Measurements from ENCODE around the gene TEX52. TPM values are rescaled to one million over a fixed set of nuclear protein-coding genes. Genes with fewer than 3 reads are reported as not detected.

TEX52 gene
- total and polyA plus RNA-seq, 2 of the 8 experiments (the other 6 are each of a cell fraction or from before 2014, with no cell fraction given), result not detected

GRCh38 chr12:2855546-2855945 lies 1.3 kb downstream of the TEX52 start:
- H2BK12ac ChIP-seq (ENCODE audit: low read depth, low read length), result no peak overlapping the region
- H3K23me2 ChIP-seq (ENCODE audit: low read depth, low read length), result no peaks in the 10 kb centered on the region
- ChIA-PET CTCF (ENCODE audit: partially characterized antibody) (interaction anchor here (1.2 to 6.5 kb wide), 7 partner anchors 9 to 172 kb away, joined by 4 to 84 read pairs (median 6); partner anchors contain the start of gene NRIP2), POLR2A (ENCODE audit: partially characterized antibody) (interaction anchor here (0.8 to 3.7 kb wide), 8 partner anchors 8 to 106 kb away, joined by 3 to 12 read pairs (median 4); partner anchors contain the start of gene TULP3)
- H4K8ac ChIP-seq (ENCODE audit: extremely low read depth, insufficient read depth, low read length), result no peak overlapping the region
- no peak overlapping the region for H2AK5ac ChIP-seq (ENCODE audit: low read depth, low read length)
- no peak overlapping the region for H2BK120ac ChIP-seq (replicated peaks; ENCODE audit: low read depth, low read length)
- peaks cover 0 to 6% (median under 1%) of the 10 kb centered on the region in 4 experiments; a peak in 4 of 7 replicates for H3K4me1 ChIP-seq (replicated peaks in 1 of 4; ENCODE audit: control insufficient read depth in 3 of 4, insufficient read depth in 4 of 4, low read length in 3 of 4)
- H3K27ac ChIP-seq (ENCODE audit: low read depth, low read length), result no peak overlapping the region
- H3K27me3 ChIP-seq (replicated peaks in 1 of 4; ENCODE audit: control insufficient read depth in 3 of 4, extremely low read depth in 1 of 4, insufficient read depth in 3 of 4, low read length in 3 of 4), result no peaks in the 10 kb centered on the region
- no peaks in the 10 kb centered on the region for H3K79me2 ChIP-seq (ENCODE audit: control insufficient read depth in 1 of 2, insufficient read depth in 2 of 2, low read length in 2 of 2)
- no peak overlapping the region for H4K5ac ChIP-seq (ENCODE audit: insufficient read length, low read depth, low read length)
- H3K14ac ChIP-seq (ENCODE audit: insufficient read length), result no peak overlapping the region
- H3K4me2 ChIP-seq (ENCODE audit: insufficient read depth in 1 of 2, low read depth in 2 of 2, low read length in 2 of 2), result no peak overlapping the region
- no peak for FAIRE-seq
- peaks cover 3 to 5% of the 10 kb centered on the region in 2 experiments for H4K20me1 ChIP-seq (replicated peaks in 1 of 2; ENCODE audit: control insufficient read depth in 1 of 2, insufficient read depth in 2 of 2, low read length in 2 of 2)
- H2AFZ ChIP-seq (ENCODE audit: low read length), result no peak overlapping the region
- 96% methylated on average over 7 of the region's 7 CpGs; no CpG with 5 or more reads in 1 of the 2 experiments for WGBS, 2 experiments (ENCODE audit: extremely low coverage in 1 of 2, insufficient coverage in 1 of 2, insufficient read length in 1 of 2, insufficient replicate concordance in 2 of 2, low coverage in 1 of 2, low lambda C conversion rate in 2 of 2, missing lambda C conversion rate in 1 of 2)
- peaks cover 0 to 19% (median 12%) of the 10 kb centered on the region in 4 experiments; a peak in 4 of 8 replicates for H3K36me3 ChIP-seq (ENCODE audit: control insufficient read depth in 2 of 4, insufficient read depth in 4 of 4, low read length in 3 of 4)
- no peak for DNase-seq (ENCODE audit: low read depth in 1 of 2, low spot score in 2 of 2)
- H4K91ac ChIP-seq (replicated peaks; ENCODE audit: insufficient read length, low read length), result no peak overlapping the region
- no peak overlapping the region for H2BK15ac ChIP-seq (ENCODE audit: low read length)
- H3K9me3 ChIP-seq (ENCODE audit: insufficient read depth in 2 of 2, low read depth in 1 of 2, low read length in 1 of 2), result no peaks in the 10 kb centered on the region
- no peak overlapping the region for H3K9ac ChIP-seq (replicated peaks in 1 of 4; ENCODE audit: extremely low read depth in 1 of 4, low read depth in 3 of 4, low read length in 3 of 4)
- H2BK5ac ChIP-seq (ENCODE audit: low read depth, low read length), result no peak overlapping the region
- H3K4me3 ChIP-seq (ENCODE audit: extremely low read depth in 1 of 4, insufficient read depth in 2 of 4, low read depth in 3 of 4, low read length in 4 of 4), result no peak overlapping the region
- no peak overlapping the region for H3K4ac ChIP-seq (replicated peaks; ENCODE audit: insufficient read length, low read depth, low read length)
- H2BK20ac ChIP-seq (ENCODE audit: low read length), result no peak overlapping the region
- no peak overlapping the region for H3K56ac ChIP-seq (replicated peaks; ENCODE audit: insufficient read length, low read depth, low read length)
- TF ChIP-seq SRF (IDR thresholded peaks at IDR 0.05; ENCODE audit: low read depth, low read length) (no peak), ZNF274 (IDR thresholded peaks at IDR 0.05; ENCODE audit: borderline replicate concordance, extremely low read depth, low read length) (no peak), CBX8 (IDR thresholded peaks at IDR 0.05; ENCODE audit: borderline replicate concordance, low read depth, low read length) (no peak)
- no peak overlapping the region for H3K23ac ChIP-seq (ENCODE audit: insufficient read length)
- H3K79me1 ChIP-seq (ENCODE audit: low read depth, low read length), result no peaks in the 10 kb centered on the region
- H3K18ac ChIP-seq (ENCODE audit: extremely low read depth, low read length), result no peak overlapping the region
